Activated naive CD8-positive, alpha-beta T cell treated with anti-CD3 and anti-CD28 coated beads, Interleukin-2, amount 50 U/mL, for 24 hours (primary cell): ENCODE results near the gene ATP8A2.

Experiments
- ATAC-seq: fragments of 150-1000 bp; cut with Tn5 transposase; one replicate; pipeline ENCODE4 v1.10.0; 2021
- DNase-seq: peaks from one replicate; pipeline ENCODE4 v3.0.0; 2021
- H3K27ac Mint-ChIP-seq: one replicate; pipeline ENCODE4 v1.8.0; 2021; ENCODE audit warnings: mild to moderate bottlenecking, mixed read lengths
- H3K27me3 Mint-ChIP-seq: one replicate; pipeline ENCODE4 v1.8.0; 2021; ENCODE audit warnings: mixed read lengths
- H3K36me3 Mint-ChIP-seq: one replicate; pipeline ENCODE4 v1.8.0; 2021; ENCODE audit warnings: low read depth, mixed read lengths
- H3K4me1 Mint-ChIP-seq: one replicate; pipeline ENCODE4 v1.8.0; 2021; ENCODE audit warnings: mixed read lengths
- H3K4me3 Mint-ChIP-seq: one replicate; pipeline ENCODE4 v1.8.0; 2021; ENCODE audit warnings: mild to moderate bottlenecking, moderate library complexity, mixed read lengths
- H3K9me3 Mint-ChIP-seq: one replicate; pipeline ENCODE4 v1.8.0; 2021; ENCODE audit warnings: mixed read lengths

Gene ATP8A2

GRCh38 chr13:25699600-25699999, 327.8 kb downstream of the ATP8A2 start:
- Mint-ChIP-seq H3K27me3 (no peaks in the 10 kb centered on the region), H3K9me3 (no peaks in the 10 kb centered on the region), H3K4me1 (no peaks in the 10 kb centered on the region), H3K36me3 (no peaks in the 10 kb centered on the region), H3K27ac (no peak overlapping the region), H3K4me3 (no peak overlapping the region)
- ATAC-seq = no peak
- no peak for DNase-seq

- H3K4me1 Mint-ChIP-seq = no peaks in the 10 kb centered on the region
- no peak for DNase-seq
- no peak overlapping the region for H3K27ac Mint-ChIP-seq
- no peaks in the 10 kb centered on the region for H3K36me3 Mint-ChIP-seq
- H3K9me3 Mint-ChIP-seq = no peaks in the 10 kb centered on the region
- ATAC-seq = no peak
- no peaks in the 10 kb centered on the region for H3K27me3 Mint-ChIP-seq
- no peak overlapping the region for H3K4me3 Mint-ChIP-seq
These were observed 329.5 kb downstream of the ATP8A2 start for GRCh38 chr13:25701304-25701703.

GRCh38 chr13:25702386-25702785, 330.6 kb downstream of the ATP8A2 start:
- Mint-ChIP-seq H3K27me3 (no peaks in the 10 kb centered on the region), H3K4me3 (no peak overlapping the region), H3K9me3 (no peaks in the 10 kb centered on the region), H3K36me3 (no peaks in the 10 kb centered on the region), H3K27ac (no peak overlapping the region), H3K4me1 (no peaks in the 10 kb centered on the region)
- DNase-seq (no peak), ATAC-seq (no peak)

DNA sequence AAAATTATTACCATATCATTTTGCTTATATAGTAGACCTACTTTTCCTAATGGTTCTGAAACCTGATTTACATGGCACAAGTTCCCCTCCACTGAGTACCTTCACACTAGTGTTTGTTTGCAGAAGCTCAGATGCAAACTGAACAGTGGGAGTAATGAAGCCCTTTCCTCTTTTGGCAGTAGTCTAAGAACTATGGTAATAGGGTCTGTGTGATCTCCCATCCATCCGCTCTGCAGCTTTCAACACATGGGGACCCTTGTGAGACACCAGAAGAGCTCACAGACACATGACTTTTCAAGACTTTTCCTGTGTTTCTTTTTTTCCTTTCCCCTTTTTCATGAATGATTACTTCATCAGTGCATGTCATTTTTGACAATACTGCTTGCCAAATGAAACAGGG, 336.0 kb downstream of the ATP8A2 start:
- H3K4me3 Mint-ChIP-seq = no peak overlapping the region
- DNase-seq (no peak), ATAC-seq (no peak)
- H3K36me3 Mint-ChIP-seq = no peaks in the 10 kb centered on the region
- H3K27ac Mint-ChIP-seq = no peak overlapping the region
- H3K27me3 Mint-ChIP-seq = no peaks in the 10 kb centered on the region
- no peaks in the 10 kb centered on the region for H3K9me3 Mint-ChIP-seq
- H3K4me1 Mint-ChIP-seq = no peaks in the 10 kb centered on the region

DNA sequence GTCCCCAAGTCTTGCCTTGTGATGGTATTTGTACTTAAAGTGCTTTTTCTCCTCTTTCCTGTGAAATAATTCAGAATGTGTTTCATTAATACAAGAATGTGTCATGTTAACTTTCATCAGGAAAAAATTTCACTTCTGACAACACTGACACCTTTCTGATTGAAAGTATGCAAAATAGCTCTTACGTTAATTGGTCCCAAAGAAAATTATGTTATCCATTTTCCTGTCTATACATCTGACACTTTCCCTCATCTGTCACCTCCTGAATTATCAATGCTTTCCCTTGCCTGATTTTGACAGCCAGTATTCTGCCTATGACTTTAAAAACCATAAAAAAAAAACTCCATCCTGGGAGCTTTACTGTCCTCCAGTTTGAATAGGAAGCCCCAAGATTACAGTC, 336.5 kb downstream of the ATP8A2 start:
- no peaks in the 10 kb centered on the region for H3K36me3 Mint-ChIP-seq
- H3K4me1 Mint-ChIP-seq = no peaks in the 10 kb centered on the region
- H3K4me3 Mint-ChIP-seq = no peak overlapping the region
- ATAC-seq (no peak), DNase-seq (no peak)
- H3K27ac Mint-ChIP-seq = no peak overlapping the region
- no peaks in the 10 kb centered on the region for H3K27me3 Mint-ChIP-seq
- no peaks in the 10 kb centered on the region for H3K9me3 Mint-ChIP-seq

DNA sequence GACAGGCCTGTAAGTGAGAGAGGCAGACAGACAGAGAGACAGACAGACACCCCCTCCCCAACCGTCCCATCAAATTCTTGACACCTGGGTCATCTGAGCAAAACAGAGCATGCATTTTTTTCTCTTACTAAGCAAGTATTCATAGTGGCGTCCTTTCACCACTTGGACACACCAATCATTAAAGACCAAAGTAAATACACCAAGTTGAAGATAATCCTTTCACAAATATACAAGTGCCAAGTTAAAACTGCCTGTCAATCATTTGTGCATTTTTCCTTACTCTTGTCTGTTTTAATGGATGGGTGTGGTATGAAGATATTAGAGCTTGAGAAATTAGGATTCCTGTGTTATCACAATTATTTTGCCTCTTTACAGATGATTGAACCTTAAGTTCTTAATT, 337.3 kb downstream of the ATP8A2 start:
- no peaks in the 10 kb centered on the region for H3K36me3 Mint-ChIP-seq
- no peak overlapping the region for H3K27ac Mint-ChIP-seq
- no peaks in the 10 kb centered on the region for H3K4me1 Mint-ChIP-seq
- no peaks in the 10 kb centered on the region for H3K9me3 Mint-ChIP-seq
- peaks cover under 1% of the 10 kb centered on the region for H3K27me3 Mint-ChIP-seq
- no peak overlapping the region for H3K4me3 Mint-ChIP-seq
- no peak for ATAC-seq
- DNase-seq = no peak

DNA sequence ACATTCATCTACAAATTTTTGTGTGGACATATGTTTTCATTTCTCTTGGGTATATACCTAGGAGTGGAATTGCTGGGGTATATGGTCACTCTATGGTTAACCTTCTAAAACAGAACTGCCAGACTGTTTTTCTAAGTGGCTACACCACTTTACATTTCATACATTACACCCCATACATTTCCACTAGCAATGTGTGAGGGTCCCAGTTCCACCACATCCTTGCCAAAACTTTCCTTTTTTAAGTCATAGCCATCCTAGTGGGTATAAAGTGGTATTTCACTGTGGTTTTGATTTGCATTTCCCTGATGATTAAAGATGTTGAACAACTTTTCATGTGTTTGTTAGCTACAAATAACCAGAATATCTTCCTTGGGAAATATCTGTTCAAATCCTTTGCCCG, 344.0 kb downstream of the ATP8A2 start:
- H3K27ac Mint-ChIP-seq = no peak overlapping the region
- peaks cover 8% of the 10 kb centered on the region for H3K27me3 Mint-ChIP-seq
- no peaks in the 10 kb centered on the region for H3K36me3 Mint-ChIP-seq
- no peak for ATAC-seq
- no peak for DNase-seq
- no peak overlapping the region for H3K4me3 Mint-ChIP-seq
- no peaks in the 10 kb centered on the region for H3K4me1 Mint-ChIP-seq
- no peaks in the 10 kb centered on the region for H3K9me3 Mint-ChIP-seq

GRCh38 chr13:25717666-25718197, 346.0 kb downstream of the ATP8A2 start:
- no peaks in the 10 kb centered on the region for H3K36me3 Mint-ChIP-seq
- H3K27ac Mint-ChIP-seq = no peak overlapping the region
- peaks cover 8% of the 10 kb centered on the region for H3K27me3 Mint-ChIP-seq
- no peak overlapping the region for H3K4me3 Mint-ChIP-seq
- ATAC-seq = no peak
- H3K9me3 Mint-ChIP-seq = no peaks in the 10 kb centered on the region
- DNase-seq = no peak
- H3K4me1 Mint-ChIP-seq = no peaks in the 10 kb centered on the region

DNA sequence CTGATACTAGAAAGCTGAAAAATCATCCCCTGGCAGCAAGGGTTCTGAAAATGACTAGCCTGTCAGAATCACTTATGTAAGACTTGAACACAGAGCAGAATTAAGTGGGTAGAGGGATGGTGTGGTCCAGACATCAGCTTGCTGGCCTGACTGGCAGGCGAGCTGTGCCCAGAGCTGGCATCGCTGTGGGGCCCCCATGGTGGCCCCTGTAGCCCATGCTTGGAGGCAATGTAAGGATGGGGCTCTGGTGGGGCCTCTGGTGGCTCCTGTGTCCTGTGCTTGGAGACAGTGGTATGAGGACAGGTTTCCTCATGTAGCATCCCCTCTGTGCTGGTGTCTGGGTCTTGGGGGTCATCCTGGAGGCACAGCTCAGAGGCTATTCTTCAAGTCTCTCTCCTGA, 347.9 kb downstream of the ATP8A2 start:
- H3K4me1 Mint-ChIP-seq = no peaks in the 10 kb centered on the region
- H3K27ac Mint-ChIP-seq = no peak overlapping the region
- no peak overlapping the region for H3K4me3 Mint-ChIP-seq
- DNase-seq = no peak
- H3K36me3 Mint-ChIP-seq = no peaks in the 10 kb centered on the region
- H3K9me3 Mint-ChIP-seq = no peaks in the 10 kb centered on the region
- H3K27me3 Mint-ChIP-seq = peaks cover 2% of the 10 kb centered on the region
- ATAC-seq = no peak

DNA sequence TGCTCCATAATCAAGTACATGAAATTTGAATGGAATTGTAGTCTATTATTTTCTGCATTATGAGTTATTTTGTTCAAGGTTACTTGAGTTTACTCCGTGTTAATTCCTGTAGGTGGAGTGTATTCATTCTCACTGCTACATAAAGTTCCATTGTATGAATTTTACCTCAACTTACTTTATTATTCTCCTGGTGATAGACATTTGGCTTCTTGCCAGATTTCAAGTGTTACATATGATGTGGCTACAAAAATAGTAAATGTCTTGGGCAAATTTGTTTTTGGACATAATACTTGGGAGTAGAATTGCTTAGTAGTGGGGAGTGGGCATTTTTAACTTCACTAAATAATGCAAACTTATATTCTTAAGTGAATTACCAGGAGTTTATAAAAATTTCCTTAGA, 351.1 kb downstream of the ATP8A2 start:
- no peak overlapping the region for H3K4me3 Mint-ChIP-seq
- no peaks in the 10 kb centered on the region for H3K9me3 Mint-ChIP-seq
- no peak overlapping the region for H3K27ac Mint-ChIP-seq
- DNase-seq = no peak
- H3K36me3 Mint-ChIP-seq = no peaks in the 10 kb centered on the region
- H3K27me3 Mint-ChIP-seq = no peaks in the 10 kb centered on the region
- H3K4me1 Mint-ChIP-seq = no peaks in the 10 kb centered on the region
- no peak for ATAC-seq

- no peaks in the 10 kb centered on the region for H3K4me1 Mint-ChIP-seq
- DNase-seq (no peak), ATAC-seq (no peak)
- H3K9me3 Mint-ChIP-seq = no peaks in the 10 kb centered on the region
- peaks cover 4% of the 10 kb centered on the region for H3K27me3 Mint-ChIP-seq
- no peaks in the 10 kb centered on the region for H3K36me3 Mint-ChIP-seq
- H3K27ac Mint-ChIP-seq = no peak overlapping the region
- H3K4me3 Mint-ChIP-seq = no peak overlapping the region
These were observed 353.3 kb downstream of the ATP8A2 start for GRCh38 chr13:25725104-25725503.

DNA sequence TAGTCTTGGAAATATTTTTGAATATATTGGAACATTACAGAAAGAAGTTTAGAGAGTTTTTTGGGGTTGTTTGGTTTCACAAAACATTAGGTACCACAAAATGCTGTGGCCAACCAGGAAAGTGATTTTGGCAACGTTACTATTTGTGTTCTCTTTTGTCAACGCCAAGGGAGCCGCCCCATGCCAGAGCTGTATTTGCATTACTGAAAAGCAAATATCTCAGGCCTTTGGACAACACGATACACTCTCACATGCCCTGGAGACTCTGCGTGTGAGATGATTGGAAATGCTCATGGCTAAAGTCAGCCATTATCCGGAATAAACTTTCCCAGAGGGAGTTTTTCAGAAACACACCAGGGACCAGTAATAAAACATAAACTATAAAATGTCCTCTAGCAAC, 355.5 kb downstream of the ATP8A2 start:
- no peaks in the 10 kb centered on the region for H3K36me3 Mint-ChIP-seq
- H3K27me3 Mint-ChIP-seq = peaks cover 4% of the 10 kb centered on the region
- H3K27ac Mint-ChIP-seq = no peak overlapping the region
- H3K4me3 Mint-ChIP-seq = no peak overlapping the region
- ATAC-seq (no peak), DNase-seq (no peak)
- no peaks in the 10 kb centered on the region for H3K4me1 Mint-ChIP-seq
- H3K9me3 Mint-ChIP-seq = no peaks in the 10 kb centered on the region

- ATAC-seq (no peak), DNase-seq (no peak)
- no peaks in the 10 kb centered on the region for H3K4me1 Mint-ChIP-seq
- H3K27me3 Mint-ChIP-seq = peaks cover 4% of the 10 kb centered on the region
- H3K9me3 Mint-ChIP-seq = no peaks in the 10 kb centered on the region
- no peaks in the 10 kb centered on the region for H3K36me3 Mint-ChIP-seq
- no peak overlapping the region for H3K27ac Mint-ChIP-seq
- no peak overlapping the region for H3K4me3 Mint-ChIP-seq
These were observed 356.0 kb downstream of the ATP8A2 start for GRCh38 chr13:25727810-25728209.

DNA sequence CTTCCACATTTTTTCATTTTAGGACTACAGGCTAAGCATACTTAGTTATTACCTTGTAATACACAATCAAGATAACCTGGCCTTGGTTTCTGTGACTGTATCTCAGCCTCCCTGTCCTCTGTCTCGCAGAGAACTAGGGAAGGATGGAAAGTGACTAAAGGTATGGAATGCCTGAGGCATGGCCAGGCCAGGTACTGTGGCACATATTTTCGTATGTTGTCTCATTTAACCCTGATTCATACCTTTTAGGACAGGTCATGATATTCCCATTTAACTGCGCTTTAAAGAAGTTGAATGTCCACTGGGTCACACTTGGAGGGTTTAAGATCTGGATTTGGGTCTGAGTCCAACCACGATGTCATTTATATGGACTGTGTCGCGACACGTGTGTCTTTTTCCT, 357.4 kb downstream of the ATP8A2 start:
- Mint-ChIP-seq H3K36me3 (no peaks in the 10 kb centered on the region), H3K4me1 (no peaks in the 10 kb centered on the region), H3K4me3 (no peak overlapping the region), H3K27me3 (peaks cover 4% of the 10 kb centered on the region), H3K27ac (no peak overlapping the region), H3K9me3 (no peaks in the 10 kb centered on the region)
- DNase-seq = no peak
- ATAC-seq = no peak

DNA sequence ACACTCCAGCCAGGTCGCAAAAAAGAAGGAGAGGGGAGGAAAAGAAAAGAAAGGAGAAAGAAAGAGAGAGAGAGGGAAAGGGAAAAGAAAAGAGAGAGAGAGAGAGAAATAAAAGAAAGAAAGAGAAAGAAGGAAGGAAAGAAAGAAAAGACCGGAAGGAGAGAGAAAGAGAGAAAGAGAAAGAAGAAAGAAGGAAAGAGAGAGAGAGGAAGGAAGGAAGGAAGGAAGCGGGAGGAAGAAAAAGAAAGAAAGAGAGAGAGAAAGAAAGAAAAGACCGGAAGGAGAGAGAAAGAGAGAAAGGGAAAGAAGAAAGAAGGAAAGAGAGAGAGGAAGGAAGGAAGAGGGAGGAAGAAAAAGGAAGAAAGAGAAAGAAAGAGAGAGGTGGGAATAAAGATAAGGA, 359.3 kb downstream of the ATP8A2 start:
- Mint-ChIP-seq H3K4me3 (no peak overlapping the region), H3K27ac (no peak overlapping the region), H3K27me3 (peaks cover 4% of the 10 kb centered on the region), H3K4me1 (no peaks in the 10 kb centered on the region), H3K36me3 (no peaks in the 10 kb centered on the region), H3K9me3 (no peaks in the 10 kb centered on the region)
- ATAC-seq (no peak), DNase-seq (no peak)

- ATAC-seq = no peak
- Mint-ChIP-seq H3K27ac (no peak overlapping the region), H3K9me3 (no peaks in the 10 kb centered on the region), H3K4me3 (no peak overlapping the region), H3K27me3 (peaks cover 4% of the 10 kb centered on the region), H3K36me3 (no peaks in the 10 kb centered on the region), H3K4me1 (no peaks in the 10 kb centered on the region)
- no peak for DNase-seq
These were observed 359.8 kb downstream of the ATP8A2 start for GRCh38 chr13:25731536-25731935.
